Activated CD4-positive, alpha-beta T cell treated with anti-CD3 and anti-CD28 coated beads, Interleukin-2, amount 10 ng/mL, durations not matched to agents 7 days and 5 days (primary cell): ENCODE measurements around the gene ZMIZ1. TPM values are rescaled to one million over a fixed set of nuclear protein-coding genes. Genes with fewer than 3 reads are reported as not detected.
A peak's percentile ranks its signal among the peaks of the same experiment; 100 is the strongest.

Experiments used
- CTCF ChIA-PET: fragments of 350-600 bp; sonication (Branson Sonifier 250); formaldehyde crosslinking; loops from one replicate; lab custom pipeline; 2021; ENCODE audit warnings: antibody characterized with exemption; lab: Charles Lee
- POLR2A ChIA-PET: fragments of 350-600 bp; sonication (Branson Sonifier 250); formaldehyde crosslinking; loops from one replicate; lab custom pipeline; 2021; ENCODE audit warnings: antibody characterized with exemption; lab: Charles Lee
- DNase-seq: peaks from one replicate; pipeline ENCODE4 v3.0.0-alpha.2; 2020
- H3K27ac Mint-ChIP-seq: one replicate; pipeline ENCODE4 v1.8.0; 2021; ENCODE audit warnings: mild to moderate bottlenecking, moderate library complexity, mixed read lengths
- H3K27me3 Mint-ChIP-seq: one replicate; pipeline ENCODE4 v1.8.0; 2021; ENCODE audit warnings: mixed read lengths
- H3K36me3 Mint-ChIP-seq: one replicate; pipeline ENCODE4 v1.8.0; 2021; ENCODE audit warnings: low read depth, mixed read lengths
- H3K4me1 Mint-ChIP-seq: one replicate; pipeline ENCODE4 v1.8.0; 2021; ENCODE audit warnings: mixed read lengths
- H3K4me3 Mint-ChIP-seq: one replicate; pipeline ENCODE4 v1.8.0; 2021; ENCODE audit warnings: mild to moderate bottlenecking, moderate library complexity, mixed read lengths
- H3K9me3 Mint-ChIP-seq: one replicate; pipeline ENCODE4 v1.8.0; 2021; ENCODE audit warnings: mixed read lengths
- total RNA-seq, 2 experiments: library from RNA; stranded (reverse); gene quantifications; one replicate each; pipeline ENCODE4 v1.2.3, GENCODE V29; 2021

The ZMIZ1 gene
- total RNA-seq, 2 experiments from 2014 or later: 27.8 to 31.5 TPM

- POLR2A ChIA-PET: no interaction called here
- H3K4me3 Mint-ChIP-seq: no peak overlapping the region
Measured at GRCh38 chr10:79262131-79262530, 193.4 kb downstream of the ZMIZ1 start.

GRCh38 chr10:79262959-79263746 is 194.4 kb downstream of the ZMIZ1 start:
- ChIA-PET CTCF (no interaction called here), POLR2A (no interaction called here)
- Mint-ChIP-seq H3K27ac (no peak overlapping the region), H3K27me3 (no peaks in the 10 kb centered on the region), H3K4me1 (peaks cover 16% of the 10 kb centered on the region), H3K36me3 (no peaks in the 10 kb centered on the region), H3K4me3 (no peak overlapping the region), H3K9me3 (no peaks in the 10 kb centered on the region)
- no peak for DNase-seq

More at GRCh38 chr10:79262131-79262530, 193.4 kb downstream of the ZMIZ1 start:
- Mint-ChIP-seq H3K9me3 (no peaks in the 10 kb centered on the region), H3K27me3 (no peaks in the 10 kb centered on the region), H3K4me1 (peaks cover 13% of the 10 kb centered on the region), H3K36me3 (no peaks in the 10 kb centered on the region), H3K27ac (no peak overlapping the region)
- CTCF ChIA-PET: interaction anchor here (1.0 to 2.4 kb wide), 4 partner anchors 11 to 25 kb away, joined by 3 to 9 read pairs (median 4); no protein-coding TSS in a partner anchor
- no peak for DNase-seq

GRCh38 chr10:79263939-79264338 is 195.2 kb downstream of the ZMIZ1 start:
- Mint-ChIP-seq H3K27ac (no peak overlapping the region), H3K4me1 (peaks cover 20% of the 10 kb centered on the region), H3K4me3 (no peak overlapping the region), H3K27me3 (no peaks in the 10 kb centered on the region), H3K9me3 (no peaks in the 10 kb centered on the region), H3K36me3 (no peaks in the 10 kb centered on the region)
- CTCF ChIA-PET: interaction anchor here (1.1 kb wide), 1 partner anchor 11 kb away, joined by 3 read pairs; no protein-coding TSS in a partner anchor
- POLR2A ChIA-PET: no interaction called here
- no peak for DNase-seq

DNA sequence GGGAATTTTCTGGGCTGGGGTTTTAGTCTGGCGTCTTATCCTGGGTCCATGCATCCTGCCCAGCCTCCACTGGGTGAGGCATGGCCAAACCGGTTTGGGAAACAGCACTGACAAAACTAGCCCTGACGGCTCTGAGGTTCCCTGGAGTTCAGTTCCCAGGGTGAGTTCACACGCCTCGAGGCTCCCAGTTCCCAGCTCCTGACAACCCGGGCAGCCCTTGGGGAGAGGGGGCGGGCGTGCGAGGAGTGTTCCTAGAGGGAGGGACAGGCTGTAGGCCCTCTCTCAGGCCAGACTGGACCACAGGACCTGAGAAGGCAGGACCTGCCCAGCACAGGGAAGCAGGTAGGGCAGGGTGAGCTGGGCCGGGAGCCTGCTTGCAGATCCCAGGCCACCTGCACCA is 196.2 kb downstream of the ZMIZ1 start:
- no peaks in the 10 kb centered on the region for H3K9me3 Mint-ChIP-seq
- POLR2A ChIA-PET: no interaction called here
- H3K27ac Mint-ChIP-seq: no peak overlapping the region
- H3K4me3 Mint-ChIP-seq: no peak overlapping the region
- H3K36me3 Mint-ChIP-seq: no peaks in the 10 kb centered on the region
- H3K4me1 Mint-ChIP-seq: peaks cover 20% of the 10 kb centered on the region
- DNase-seq: no peak
- CTCF ChIA-PET: interaction anchor here (0.8 to 1.4 kb wide), 5 partner anchors 10 to 122 kb away, joined by 3 read pairs; no protein-coding TSS in a partner anchor
- H3K27me3 Mint-ChIP-seq: no peaks in the 10 kb centered on the region

DNA sequence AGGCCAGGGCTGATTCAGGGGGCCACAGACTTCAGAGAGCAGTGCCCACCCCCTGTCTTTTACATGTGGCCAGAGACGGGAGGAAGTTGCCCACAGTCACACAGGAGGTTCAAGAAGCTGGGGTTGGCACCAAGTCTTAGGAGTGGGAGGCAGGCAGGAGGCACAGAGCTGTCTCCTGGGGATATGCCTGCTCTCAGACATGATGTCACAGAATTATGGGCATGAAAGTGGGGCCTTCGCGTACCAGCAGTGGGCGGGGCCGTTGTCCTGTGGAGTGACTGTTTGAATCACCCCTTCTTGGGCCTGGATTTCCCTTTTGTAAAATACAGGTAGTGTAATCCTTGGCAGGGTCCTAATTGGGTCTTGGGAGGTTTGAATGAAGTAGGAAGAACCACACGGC is 197.3 kb downstream of the ZMIZ1 start:
- POLR2A ChIA-PET: no interaction called here
- no peaks in the 10 kb centered on the region for H3K27me3 Mint-ChIP-seq
- H3K36me3 Mint-ChIP-seq: no peaks in the 10 kb centered on the region
- H3K27ac Mint-ChIP-seq: no peak overlapping the region
- H3K9me3 Mint-ChIP-seq: no peaks in the 10 kb centered on the region
- no peak overlapping the region for H3K4me3 Mint-ChIP-seq
- CTCF ChIA-PET: interaction anchor here (0.6 kb wide), 2 partner anchors 18 to 1010 kb away, joined by 3 read pairs; no protein-coding TSS in a partner anchor
- DNase-seq: no peak
- peaks cover 20% of the 10 kb centered on the region for H3K4me1 Mint-ChIP-seq

DNA sequence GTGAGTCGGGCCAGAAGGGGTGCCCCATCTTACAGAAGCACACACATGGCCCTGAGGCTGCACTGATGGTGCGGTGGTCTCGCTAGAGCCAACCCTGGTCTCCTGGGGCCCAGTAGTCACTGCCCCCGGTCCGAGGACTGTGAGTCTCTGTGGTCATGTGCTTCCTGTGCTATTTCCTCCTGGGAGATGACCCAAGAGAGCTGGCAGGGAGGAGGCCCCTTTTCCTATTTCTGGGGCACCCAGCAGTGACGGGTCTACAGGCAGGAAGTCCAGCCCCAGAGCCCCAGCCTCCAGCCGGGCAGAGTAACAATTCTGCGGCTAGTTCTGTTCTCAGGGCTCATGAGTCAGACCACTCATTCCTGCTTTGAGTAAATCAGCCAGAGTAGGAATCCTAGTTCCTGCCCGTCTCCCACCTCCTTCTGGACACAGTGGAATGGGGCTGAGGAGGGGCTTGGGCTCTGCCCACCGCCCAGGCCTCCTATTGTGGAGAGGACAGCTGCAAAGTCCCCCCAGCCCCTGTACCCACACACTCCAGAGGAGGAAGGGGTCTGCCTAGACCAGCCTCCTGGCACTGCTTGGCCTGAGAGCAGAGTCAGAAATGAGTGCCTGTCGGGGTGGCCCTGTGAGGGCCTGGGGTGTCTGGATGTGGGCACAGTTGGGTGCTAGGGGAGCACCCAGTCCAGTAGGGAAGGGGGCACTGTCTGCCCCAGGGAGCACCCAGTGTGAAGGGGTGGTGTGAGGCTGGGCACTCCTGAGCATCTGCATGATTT is 198.0 kb downstream of the ZMIZ1 start:
- POLR2A ChIA-PET: no interaction called here
- CTCF ChIA-PET: interaction anchor here (0.6 to 1.0 kb wide), 3 partner anchors 9 to 23 kb away, joined by 3 to 4 read pairs (median 3); no protein-coding TSS in a partner anchor
- no peaks in the 10 kb centered on the region for H3K36me3 Mint-ChIP-seq
- DNase-seq: no peak
- no peaks in the 10 kb centered on the region for H3K27me3 Mint-ChIP-seq
- H3K9me3 Mint-ChIP-seq: no peaks in the 10 kb centered on the region
- H3K4me1 Mint-ChIP-seq: peaks cover 20% of the 10 kb centered on the region
- H3K4me3 Mint-ChIP-seq: no peak overlapping the region
- peak overlapping the region; percentile 60 for H3K27ac Mint-ChIP-seq

GRCh38 chr10:79267499-79267898 is 198.7 kb downstream of the ZMIZ1 start:
- Mint-ChIP-seq H3K36me3 (no peaks in the 10 kb centered on the region), H3K27ac (no peak overlapping the region), H3K4me3 (no peak overlapping the region), H3K27me3 (no peaks in the 10 kb centered on the region), H3K9me3 (no peaks in the 10 kb centered on the region), H3K4me1 (peaks cover 20% of the 10 kb centered on the region)
- CTCF ChIA-PET: interaction anchor here (0.7 to 1.0 kb wide), 3 partner anchors 10 to 109 kb away, joined by 3 to 4 read pairs (median 4); no protein-coding TSS in a partner anchor
- DNase-seq: no peak
- POLR2A ChIA-PET: no interaction called here

GRCh38 chr10:79268161-79268601 is 199.4 kb downstream of the ZMIZ1 start:
- H3K9me3 Mint-ChIP-seq: no peaks in the 10 kb centered on the region
- no peak overlapping the region for H3K27ac Mint-ChIP-seq
- no peaks in the 10 kb centered on the region for H3K36me3 Mint-ChIP-seq
- peaks cover 20% of the 10 kb centered on the region for H3K4me1 Mint-ChIP-seq
- POLR2A ChIA-PET: no interaction called here
- CTCF ChIA-PET: interaction anchor here (0.7 kb wide), 1 partner anchor 108 kb away, joined by 4 read pairs; no protein-coding TSS in a partner anchor
- DNase-seq: no peak
- no peak overlapping the region for H3K4me3 Mint-ChIP-seq
- no peaks in the 10 kb centered on the region for H3K27me3 Mint-ChIP-seq

GRCh38 chr10:79268742-79269141 is 200.0 kb downstream of the ZMIZ1 start:
- H3K4me3 Mint-ChIP-seq: no peak overlapping the region
- H3K9me3 Mint-ChIP-seq: no peaks in the 10 kb centered on the region
- H3K36me3 Mint-ChIP-seq: no peaks in the 10 kb centered on the region
- no peaks in the 10 kb centered on the region for H3K27me3 Mint-ChIP-seq
- POLR2A ChIA-PET: no interaction called here
- H3K27ac Mint-ChIP-seq: no peak overlapping the region
- no peak for DNase-seq
- CTCF ChIA-PET: no interaction called here
- peaks cover 20% of the 10 kb centered on the region for H3K4me1 Mint-ChIP-seq

DNA sequence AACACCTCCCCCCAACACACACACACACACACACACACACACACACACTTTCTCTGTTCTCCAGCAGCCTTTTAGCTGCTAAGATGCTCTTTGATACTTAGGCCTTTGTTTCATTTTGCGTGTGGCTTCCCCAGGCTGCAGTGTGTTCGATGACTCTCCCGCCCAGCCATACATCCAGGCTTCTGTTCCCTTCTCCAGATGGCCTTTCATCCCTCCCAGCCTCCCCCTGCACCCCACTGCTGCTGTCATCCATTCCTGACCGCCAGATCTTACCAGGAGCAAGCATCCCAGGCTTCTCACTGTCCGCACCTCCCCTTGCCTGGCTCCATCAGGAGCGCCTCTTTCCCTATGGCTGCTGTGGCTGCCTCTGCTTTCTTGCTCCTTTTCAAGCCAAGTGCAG is 200.7 kb downstream of the ZMIZ1 start:
- H3K36me3 Mint-ChIP-seq: no peaks in the 10 kb centered on the region
- H3K27me3 Mint-ChIP-seq: no peaks in the 10 kb centered on the region
- H3K4me1 Mint-ChIP-seq: peaks cover 20% of the 10 kb centered on the region
- no peaks in the 10 kb centered on the region for H3K9me3 Mint-ChIP-seq
- no peak overlapping the region for H3K4me3 Mint-ChIP-seq
- no peak overlapping the region for H3K27ac Mint-ChIP-seq
- no peak for DNase-seq
- ChIA-PET CTCF (no interaction called here), POLR2A (no interaction called here)

DNA sequence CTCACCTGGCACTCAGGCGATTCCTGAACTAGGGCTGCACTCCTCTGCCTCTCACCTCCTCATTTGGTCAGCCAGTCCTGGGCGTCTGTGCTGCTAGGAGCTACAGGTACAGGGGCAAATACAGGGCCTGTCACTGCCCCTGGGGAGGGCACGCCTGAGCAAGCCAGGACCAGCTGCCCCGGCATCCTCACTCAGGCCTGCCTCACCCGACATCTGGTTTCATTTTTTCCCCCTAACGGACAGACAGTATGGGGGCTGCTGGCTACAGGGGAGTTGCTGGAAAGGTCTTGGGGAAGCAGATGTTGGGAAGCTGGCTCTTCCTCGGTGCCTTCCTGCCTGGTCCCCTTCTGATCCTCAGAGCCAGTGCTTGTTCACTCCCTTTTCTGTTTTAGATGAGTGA is 201.2 kb downstream of the ZMIZ1 start:
- ChIA-PET POLR2A (no interaction called here), CTCF (no interaction called here)
- Mint-ChIP-seq H3K27ac (no peak overlapping the region), H3K4me1 (peaks cover 20% of the 10 kb centered on the region), H3K4me3 (no peak overlapping the region), H3K27me3 (no peaks in the 10 kb centered on the region), H3K9me3 (no peaks in the 10 kb centered on the region), H3K36me3 (no peaks in the 10 kb centered on the region)
- DNase-seq: no peak

GRCh38 chr10:79270466-79271246 is 201.9 kb downstream of the ZMIZ1 start:
- H3K27me3 Mint-ChIP-seq: no peaks in the 10 kb centered on the region
- ChIA-PET CTCF (no interaction called here), POLR2A (no interaction called here)
- DNase-seq: no peak
- peaks cover 20% of the 10 kb centered on the region for H3K4me1 Mint-ChIP-seq
- H3K36me3 Mint-ChIP-seq: no peaks in the 10 kb centered on the region
- no peaks in the 10 kb centered on the region for H3K9me3 Mint-ChIP-seq
- no peak overlapping the region for H3K27ac Mint-ChIP-seq
- H3K4me3 Mint-ChIP-seq: no peak overlapping the region
